HL-60 (cell line): Measurements from ENCODE around the gene TSPAN15.

Experiments used
- DNase-seq, 2 experiments: peaks; one replicate each; pipeline ENCODE4 v3.0.0-alpha.2; 2010 to 2020; ENCODE audit warnings: low read depth in 1 of 2, low spot score in 1 of 2
- H3K27ac ChIP-seq: fragments of 250-450 bp; sonication (Bioruptor Pico); replicated peaks from 2 replicates; pipeline ENCODE4 v1.5.1; 2020; ENCODE audit warnings: mild to moderate bottlenecking, moderate library complexity
- H3K27me3 ChIP-seq: fragments of 250-450 bp; sonication (Bioruptor Pico); 2 replicates; pipeline ENCODE4 v1.5.1; 2021; ENCODE audit warnings: mild to moderate bottlenecking, moderate library complexity; ENCODE audit not compliant: insufficient read depth, poor library complexity, severe bottlenecking
- H3K4me3 ChIP-seq: replicated peaks from 2 replicates; pipeline ENCODE4 v1.5.1; 2011; ENCODE audit warnings: mild to moderate bottlenecking, control low read depth, low read length; ENCODE audit not compliant: insufficient read depth
- GABPA ChIP-seq: IDR thresholded peaks from 2 replicates; pipeline ENCODE4 v1.6.1; 2012; ENCODE audit warnings: low read depth
- POLR2AphosphoS5 ChIP-seq: IDR thresholded peaks from 2 replicates; pipeline ENCODE4 v1.6.1; 2012; ENCODE audit warnings: low read depth
- SPI1 ChIP-seq: IDR thresholded peaks from 2 replicates; pipeline ENCODE4 v1.6.1; 2012; ENCODE audit warnings: low read depth, mild to moderate bottlenecking, borderline replicate concordance
- TF ChIP-seq, protein P1 (sequence below): IDR thresholded peaks from 2 replicates; pipeline ENCODE4 v1.6.1; 2012; ENCODE audit warnings: low read depth; ENCODE audit not compliant: insufficient replicate concordance
- TF ChIP-seq, protein P2 (sequence below): IDR thresholded peaks from one replicate; pipeline ENCODE4 v1.5.1; 2011; ENCODE audit warnings: low read length, control low read depth, inconsistent platforms; ENCODE audit not compliant: insufficient read depth

TSPAN15 gene

GRCh38 chr10:69443354-69443753, 7.9 kb upstream of the TSPAN15 start:
- DNase-seq = no peak
- Histone ChIP-seq H3K4me3 (no peak overlapping the region), H3K27ac (no peak overlapping the region), H3K27me3 (no peaks in the 10 kb centered on the region)
- TF ChIP-seq, protein P1, sequence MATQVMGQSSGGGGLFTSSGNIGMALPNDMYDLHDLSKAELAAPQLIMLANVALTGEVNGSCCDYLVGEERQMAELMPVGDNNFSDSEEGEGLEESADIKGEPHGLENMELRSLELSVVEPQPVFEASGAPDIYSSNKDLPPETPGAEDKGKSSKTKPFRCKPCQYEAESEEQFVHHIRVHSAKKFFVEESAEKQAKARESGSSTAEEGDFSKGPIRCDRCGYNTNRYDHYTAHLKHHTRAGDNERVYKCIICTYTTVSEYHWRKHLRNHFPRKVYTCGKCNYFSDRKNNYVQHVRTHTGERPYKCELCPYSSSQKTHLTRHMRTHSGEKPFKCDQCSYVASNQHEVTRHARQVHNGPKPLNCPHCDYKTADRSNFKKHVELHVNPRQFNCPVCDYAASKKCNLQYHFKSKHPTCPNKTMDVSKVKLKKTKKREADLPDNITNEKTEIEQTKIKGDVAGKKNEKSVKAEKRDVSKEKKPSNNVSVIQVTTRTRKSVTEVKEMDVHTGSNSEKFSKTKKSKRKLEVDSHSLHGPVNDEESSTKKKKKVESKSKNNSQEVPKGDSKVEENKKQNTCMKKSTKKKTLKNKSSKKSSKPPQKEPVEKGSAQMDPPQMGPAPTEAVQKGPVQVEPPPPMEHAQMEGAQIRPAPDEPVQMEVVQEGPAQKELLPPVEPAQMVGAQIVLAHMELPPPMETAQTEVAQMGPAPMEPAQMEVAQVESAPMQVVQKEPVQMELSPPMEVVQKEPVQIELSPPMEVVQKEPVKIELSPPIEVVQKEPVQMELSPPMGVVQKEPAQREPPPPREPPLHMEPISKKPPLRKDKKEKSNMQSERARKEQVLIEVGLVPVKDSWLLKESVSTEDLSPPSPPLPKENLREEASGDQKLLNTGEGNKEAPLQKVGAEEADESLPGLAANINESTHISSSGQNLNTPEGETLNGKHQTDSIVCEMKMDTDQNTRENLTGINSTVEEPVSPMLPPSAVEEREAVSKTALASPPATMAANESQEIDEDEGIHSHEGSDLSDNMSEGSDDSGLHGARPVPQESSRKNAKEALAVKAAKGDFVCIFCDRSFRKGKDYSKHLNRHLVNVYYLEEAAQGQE = no peak
- no peak for TF ChIP-seq SPI1
- no peak for TF ChIP-seq POLR2AphosphoS5
- no peak for TF ChIP-seq GABPA
- TF ChIP-seq, protein P2, sequence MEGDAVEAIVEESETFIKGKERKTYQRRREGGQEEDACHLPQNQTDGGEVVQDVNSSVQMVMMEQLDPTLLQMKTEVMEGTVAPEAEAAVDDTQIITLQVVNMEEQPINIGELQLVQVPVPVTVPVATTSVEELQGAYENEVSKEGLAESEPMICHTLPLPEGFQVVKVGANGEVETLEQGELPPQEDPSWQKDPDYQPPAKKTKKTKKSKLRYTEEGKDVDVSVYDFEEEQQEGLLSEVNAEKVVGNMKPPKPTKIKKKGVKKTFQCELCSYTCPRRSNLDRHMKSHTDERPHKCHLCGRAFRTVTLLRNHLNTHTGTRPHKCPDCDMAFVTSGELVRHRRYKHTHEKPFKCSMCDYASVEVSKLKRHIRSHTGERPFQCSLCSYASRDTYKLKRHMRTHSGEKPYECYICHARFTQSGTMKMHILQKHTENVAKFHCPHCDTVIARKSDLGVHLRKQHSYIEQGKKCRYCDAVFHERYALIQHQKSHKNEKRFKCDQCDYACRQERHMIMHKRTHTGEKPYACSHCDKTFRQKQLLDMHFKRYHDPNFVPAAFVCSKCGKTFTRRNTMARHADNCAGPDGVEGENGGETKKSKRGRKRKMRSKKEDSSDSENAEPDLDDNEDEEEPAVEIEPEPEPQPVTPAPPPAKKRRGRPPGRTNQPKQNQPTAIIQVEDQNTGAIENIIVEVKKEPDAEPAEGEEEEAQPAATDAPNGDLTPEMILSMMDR = no peak

- H3K27me3 ChIP-seq = no peaks in the 10 kb centered on the region
- H3K27ac ChIP-seq = no peak overlapping the region
- TF ChIP-seq SPI1 (no peak), GABPA (no peak), POLR2AphosphoS5 (no peak)
- TF ChIP-seq, protein P2 = no peak
- TF ChIP-seq, protein P1 = no peak
- no peak overlapping the region for H3K4me3 ChIP-seq
- no peak for DNase-seq
Observed at GRCh38 chr10:69445041-69445440, 6.2 kb upstream of the TSPAN15 start.

- no peak overlapping the region for H3K27ac ChIP-seq
- TF ChIP-seq GABPA = no peak
- no peak for TF ChIP-seq SPI1
- TF ChIP-seq, protein P2 = no peak
- no peak for TF ChIP-seq POLR2AphosphoS5
- TF ChIP-seq, protein P1 = no peak
- no peak for DNase-seq
- H3K4me3 ChIP-seq = no peak overlapping the region
- H3K27me3 ChIP-seq = no peaks in the 10 kb centered on the region
Observed at GRCh38 chr10:69446229-69446628, 5.0 kb upstream of the TSPAN15 start.
